GM12865 (cell line): Measurements from ENCODE around the gene FAM20C.

Experiments used
- DNase-seq: peaks from one replicate; pipeline ENCODE4 v3.0.0; 2010; ENCODE audit warnings: low read depth
- H3K4me3 ChIP-seq: 2 replicates; pipeline ENCODE4 v1.5.1; 2011; ENCODE audit warnings: mild to moderate bottlenecking, low read depth, low read length, control low read depth
- CTCF ChIP-seq: IDR thresholded peaks from 2 replicates; pipeline ENCODE4 v1.5.1; 2011; ENCODE audit warnings: low read length, control low read depth, low read depth, inconsistent platforms; ENCODE audit not compliant: insufficient read depth; ENCODE audit errors: missing control alignments

Gene FAM20C

DNA sequence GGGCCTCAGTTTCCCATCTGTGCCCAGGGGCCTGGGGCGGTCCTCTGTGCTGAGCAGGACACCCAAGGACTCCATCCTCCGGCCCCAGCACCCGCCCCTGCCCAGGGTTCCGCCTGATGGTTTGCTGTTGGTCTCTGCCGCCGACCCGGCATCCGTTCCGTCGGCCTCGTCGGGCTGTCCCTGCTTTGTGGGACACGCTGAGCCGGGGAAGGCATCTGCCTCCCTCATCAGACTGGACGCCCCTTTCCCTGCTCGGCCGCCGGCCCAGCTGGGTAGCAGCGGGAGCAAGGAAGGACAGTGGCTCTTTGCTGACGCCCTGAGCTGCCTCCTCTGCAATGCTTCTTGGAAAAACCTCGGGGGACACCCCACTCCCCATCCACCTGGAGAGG lies 39.5 kb downstream of the FAM20C start:
- H3K4me3 ChIP-seq = no peak overlapping the region
- no peak for DNase-seq
- TF ChIP-seq CTCF = no peak

GRCh38 chr7:232410-233248 lies 40.3 kb downstream of the FAM20C start:
- no peak for DNase-seq
- H3K4me3 ChIP-seq = no peak overlapping the region
- TF ChIP-seq CTCF = no peak

- no peak for TF ChIP-seq CTCF
- no peak overlapping the region for H3K4me3 ChIP-seq
- no peak for DNase-seq
These were observed 41.1 kb downstream of the FAM20C start for GRCh38 chr7:233249-234035.

DNA sequence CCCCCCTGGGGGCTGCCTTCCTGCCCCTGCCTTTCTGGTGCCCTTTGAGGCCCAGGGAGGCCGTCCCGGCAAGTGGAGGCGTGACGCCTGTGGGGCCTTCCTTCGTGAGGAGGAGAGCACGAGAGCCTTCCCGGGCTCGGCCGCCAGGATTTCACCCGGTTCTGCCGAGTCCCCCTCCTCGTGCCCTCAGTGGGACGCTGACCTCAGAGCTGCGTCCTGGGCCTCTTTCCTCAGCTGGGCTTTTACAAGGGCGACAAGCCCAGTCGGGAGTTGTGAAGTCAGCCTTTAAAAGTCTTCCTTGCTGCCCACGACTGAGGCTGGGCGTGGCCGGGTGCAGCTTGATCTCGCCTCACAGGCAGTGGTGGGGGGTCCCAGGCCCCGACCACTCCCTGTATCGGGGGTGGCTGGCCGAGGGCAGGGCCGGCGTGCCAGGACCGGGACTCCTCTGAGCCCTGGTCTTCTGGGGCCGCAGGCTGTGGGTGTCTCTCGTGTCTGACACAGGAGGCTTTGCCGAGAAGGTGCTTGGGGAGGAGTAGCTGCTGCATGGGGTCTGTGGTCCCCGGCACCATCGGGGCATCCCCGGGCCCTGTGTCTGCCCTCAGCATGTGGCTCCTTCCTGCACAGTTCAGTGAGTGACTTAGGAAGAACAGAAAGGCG lies 41.8 kb downstream of the FAM20C start:
- no peak for TF ChIP-seq CTCF
- no peak overlapping the region for H3K4me3 ChIP-seq
- DNase-seq = no peak

- DNase-seq = no peak
- H3K4me3 ChIP-seq = no peak overlapping the region
- TF ChIP-seq CTCF = no peak
These were observed 42.6 kb downstream of the FAM20C start for GRCh38 chr7:234708-235553.
